ENCODE data around the gene COL23A1. TPM values are rescaled to one million over a fixed set of nuclear protein-coding genes. Genes with fewer than 3 reads are reported as not detected.
"Not testable (repeated sequence)": the region's sequence is repeated elsewhere in the genome, so short reads cannot be mapped to it uniquely, and the experiment has no call there.

The COL23A1 gene
- total and polyA plus RNA-seq, 8 donors = 0.06 to 0.68 (median 0.33) TPM; not detected in 2

GRCh38 chr5:178241231-178241663 lies 348.9 kb downstream of the COL23A1 start:
- Histone ChIP-seq H3K4me1 (peaks cover 0 to 19% (median 0%) of the 10 kb centered on the region in 3 donors), H3K4me3 (no peak overlapping the region), H3K27ac (peak overlapping the region in 1 of 4 donors; percentile 19), H3K27me3 (no peaks in the 10 kb centered on the region), H3K36me3 (no peaks in the 10 kb centered on the region), H3K9me3 (no peaks in the 10 kb centered on the region)
- intact Hi-C loops (cut with DNase I) = no loop called here
- peak in 2 of 4 donors; percentile 28 to 39 for ATAC-seq
- DNase-seq = peak in 1 of 6 donors; percentile 74
- no peak for FAIRE-seq
- TF ChIP-seq, protein P1, sequence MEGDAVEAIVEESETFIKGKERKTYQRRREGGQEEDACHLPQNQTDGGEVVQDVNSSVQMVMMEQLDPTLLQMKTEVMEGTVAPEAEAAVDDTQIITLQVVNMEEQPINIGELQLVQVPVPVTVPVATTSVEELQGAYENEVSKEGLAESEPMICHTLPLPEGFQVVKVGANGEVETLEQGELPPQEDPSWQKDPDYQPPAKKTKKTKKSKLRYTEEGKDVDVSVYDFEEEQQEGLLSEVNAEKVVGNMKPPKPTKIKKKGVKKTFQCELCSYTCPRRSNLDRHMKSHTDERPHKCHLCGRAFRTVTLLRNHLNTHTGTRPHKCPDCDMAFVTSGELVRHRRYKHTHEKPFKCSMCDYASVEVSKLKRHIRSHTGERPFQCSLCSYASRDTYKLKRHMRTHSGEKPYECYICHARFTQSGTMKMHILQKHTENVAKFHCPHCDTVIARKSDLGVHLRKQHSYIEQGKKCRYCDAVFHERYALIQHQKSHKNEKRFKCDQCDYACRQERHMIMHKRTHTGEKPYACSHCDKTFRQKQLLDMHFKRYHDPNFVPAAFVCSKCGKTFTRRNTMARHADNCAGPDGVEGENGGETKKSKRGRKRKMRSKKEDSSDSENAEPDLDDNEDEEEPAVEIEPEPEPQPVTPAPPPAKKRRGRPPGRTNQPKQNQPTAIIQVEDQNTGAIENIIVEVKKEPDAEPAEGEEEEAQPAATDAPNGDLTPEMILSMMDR (IDR thresholded peaks at IDR 0.05) = no peak
- WGBS, 2 donors = 73 to 86% methylated on average over 7 to 8 of the region's 8 CpGs

DNA sequence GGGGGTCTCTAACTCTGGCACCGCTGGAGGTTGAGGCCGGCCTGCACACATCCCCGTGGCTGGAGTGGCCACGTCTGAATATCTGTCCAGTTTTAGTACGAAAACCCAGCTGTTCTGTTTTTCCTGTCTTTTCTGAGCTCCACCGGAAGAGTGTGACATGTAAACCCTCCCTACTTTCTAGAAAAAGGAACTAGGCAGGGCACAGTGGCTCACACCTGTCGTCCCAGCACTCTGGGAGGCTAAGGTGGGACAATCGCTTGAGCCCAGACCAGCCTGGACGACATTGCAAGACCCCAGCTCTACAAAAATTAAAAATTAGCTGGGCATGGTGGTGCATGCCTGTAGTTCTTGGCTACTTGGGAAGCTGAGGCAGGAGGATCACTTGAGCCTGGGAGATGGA lies 349.4 kb downstream of the COL23A1 start:
- FAIRE-seq = no peak
- H3K27ac ChIP-seq = peak overlapping the region in 2 of 4 donors; percentile 21 to 41
- intact Hi-C loops (cut with DNase I) = no loop called here
- no peaks in the 10 kb centered on the region for H3K9me3 ChIP-seq
- TF ChIP-seq, protein P1 (IDR thresholded peaks at IDR 0.05) = no peak
- H3K4me1 ChIP-seq = peaks cover 0 to 21% (median 0%) of the 10 kb centered on the region in 3 donors
- no peaks in the 10 kb centered on the region for H3K36me3 ChIP-seq
- no peak overlapping the region for H3K4me3 ChIP-seq
- no peaks in the 10 kb centered on the region for H3K27me3 ChIP-seq
- DNase-seq = no peak
- WGBS, 2 donors = 79 to 84% methylated on average over 9 of the region's 9 CpGs
- peak in 1 of 4 donors; percentile 4 for ATAC-seq

GRCh38 chr5:178240341-178240741 lies 349.9 kb downstream of the COL23A1 start:
- ATAC-seq = no peak
- no peaks in the 10 kb centered on the region for H3K36me3 ChIP-seq
- TF ChIP-seq, protein P1 (IDR thresholded peaks at IDR 0.05) = no peak
- DNase-seq = peak in 1 of 6 donors; percentile 40
- intact Hi-C loops (cut with DNase I) = no loop called here
- peaks cover 0 to 21% (median 0%) of the 10 kb centered on the region in 3 donors for H3K4me1 ChIP-seq
- H3K4me3 ChIP-seq = no peak overlapping the region
- WGBS, 2 donors = 86 to 90% methylated on average over 18 to 19 of the region's 19 CpGs
- no peaks in the 10 kb centered on the region for H3K9me3 ChIP-seq
- H3K27me3 ChIP-seq = no peaks in the 10 kb centered on the region
- FAIRE-seq = no peak
- H3K27ac ChIP-seq = peak overlapping the region in 2 of 4 donors; percentile 21 to 41

DNA sequence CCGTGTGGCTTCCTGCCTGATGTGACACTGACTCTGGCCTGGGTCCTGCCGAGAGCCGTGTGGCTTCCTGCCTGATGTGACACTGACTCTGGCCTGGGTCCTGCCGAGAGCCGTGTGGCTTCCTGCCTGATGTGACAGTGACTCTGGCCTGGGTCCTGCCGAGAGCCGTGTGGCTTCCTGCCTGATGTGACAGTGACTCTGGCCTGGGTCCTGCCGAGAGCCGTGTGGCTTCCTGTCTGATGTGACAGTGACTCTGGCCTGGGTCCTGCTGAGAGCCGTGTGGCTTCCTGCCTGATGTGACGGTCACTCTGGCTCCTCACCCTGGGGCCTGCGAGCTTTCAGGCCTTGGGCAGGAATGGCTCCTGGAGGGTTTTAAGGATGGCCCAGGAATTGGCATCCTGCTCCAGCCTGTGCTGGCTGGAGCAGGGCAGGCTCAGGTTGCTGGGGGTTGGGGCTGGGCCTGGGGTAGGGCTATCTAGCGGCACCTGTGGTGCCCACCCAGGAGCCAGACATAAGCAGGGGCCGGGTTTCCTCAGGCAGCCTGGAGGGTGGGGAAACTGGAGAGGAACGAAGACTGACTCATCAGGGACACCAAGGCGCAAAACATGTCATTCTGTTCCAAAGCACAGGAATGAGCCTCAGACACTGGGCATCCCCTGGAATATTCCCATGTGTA lies 350.4 kb downstream of the COL23A1 start:
- 72 to 83% methylated on average over 11 to 14 of the region's 16 CpGs for WGBS, 2 donors
- intact Hi-C loops (cut with DNase I); FAIRE-seq; H3K27me3 ChIP-seq; H3K4me3 ChIP-seq; ATAC-seq; H3K36me3 ChIP-seq; H3K9me3 ChIP-seq: not testable (repeated sequence)
- Histone ChIP-seq H3K27ac (peak overlapping the region in 2 of 4 donors; percentile 21 to 53), H3K4me1 (peaks cover 0 to 21% (median 0%) of the 10 kb centered on the region in 3 donors)
- peak in 1 of 6 donors; percentile 41 for DNase-seq

DNA sequence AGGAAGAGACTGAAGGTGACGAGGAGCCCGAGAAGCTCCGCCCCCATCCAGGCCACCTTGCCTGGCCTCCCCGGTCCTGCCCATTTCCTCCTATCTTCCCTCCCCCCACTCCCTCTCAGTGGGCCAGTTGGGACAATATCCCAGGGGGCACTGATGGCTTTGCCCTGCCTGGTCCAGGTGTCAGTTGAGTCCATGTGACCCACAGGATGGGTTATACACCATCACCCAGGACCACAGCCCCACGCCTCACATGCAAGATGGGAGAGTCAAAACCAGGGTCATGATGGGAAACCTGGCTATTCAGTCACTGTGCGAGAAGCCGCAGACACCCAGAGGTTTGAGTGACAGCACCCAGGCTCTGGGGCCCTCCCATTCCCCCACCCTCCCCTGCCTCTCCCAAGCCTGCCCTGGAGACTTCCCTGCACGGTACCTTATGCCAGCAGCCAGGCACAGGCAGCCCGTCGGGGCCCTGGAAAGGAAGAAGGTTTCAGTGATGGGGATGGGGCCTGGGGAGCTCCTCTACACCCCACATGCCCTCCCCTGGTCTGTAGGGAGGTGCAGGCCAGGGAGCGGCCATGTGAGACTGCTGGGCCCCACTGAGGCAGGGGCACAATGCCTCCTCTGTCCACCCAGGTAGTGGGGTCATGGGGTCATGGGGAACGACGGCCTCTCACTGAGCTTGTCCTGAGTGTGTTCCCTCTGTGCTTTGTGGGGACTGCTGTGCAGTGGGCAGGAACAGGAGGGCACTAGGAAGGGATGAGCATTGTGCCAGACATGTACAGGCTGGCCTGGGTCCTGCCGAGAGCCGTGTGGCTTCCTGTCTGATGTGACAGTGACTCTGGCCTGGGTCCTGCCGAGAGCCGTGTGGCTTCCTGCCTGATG lies 351.2 kb downstream of the COL23A1 start:
- peaks cover 0 to 21% (median 0%) of the 10 kb centered on the region in 3 donors for H3K4me1 ChIP-seq
- peak overlapping the region in 2 of 4 donors; percentile 23 to 53 for H3K27ac ChIP-seq
- no peaks in the 10 kb centered on the region for H3K9me3 ChIP-seq
- H3K36me3 ChIP-seq = no peaks in the 10 kb centered on the region
- ATAC-seq (no peak), DNase-seq (peak in 1 of 6 donors; percentile 46), FAIRE-seq (no peak)
- intact Hi-C loops (cut with DNase I) = no loop called here
- no peaks in the 10 kb centered on the region for H3K27me3 ChIP-seq
- TF ChIP-seq, protein P1 (IDR thresholded peaks at IDR 0.05) = no peak
- no peak overlapping the region for H3K4me3 ChIP-seq
- 72 to 79% methylated on average over 17 of the region's 17 CpGs for WGBS, 2 donors
